ENCODE data around the gene FPR2. TPM values are rescaled to one million over a fixed set of nuclear protein-coding genes. Genes with fewer than 3 reads are reported as not detected.

Gene FPR2
- total and polyA plus RNA-seq, 10 of the 15 experiments (the other 5 are each of a cell fraction or from before 2014, with no cell fraction given) = not detected

DNA sequence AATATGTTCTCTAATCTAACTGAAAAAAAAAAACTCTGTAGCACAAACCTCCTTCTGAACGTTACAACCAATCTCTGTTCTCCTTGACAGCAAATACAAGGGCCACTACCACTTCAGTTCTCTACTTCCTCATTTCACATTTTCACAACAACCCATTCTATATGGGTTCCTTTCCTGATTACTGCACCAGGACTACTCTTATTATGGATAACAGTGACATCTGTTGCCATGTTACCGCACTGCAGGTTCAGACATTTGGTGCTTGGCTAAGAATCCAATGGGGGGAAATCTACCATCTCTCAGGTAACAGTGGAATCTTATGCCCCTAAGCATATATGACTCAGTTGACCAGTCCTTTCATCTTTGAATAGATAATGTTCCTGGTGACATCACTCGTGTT lies 22.4 kb downstream of the FPR2 start:
- ATAC-seq (no peak), FAIRE-seq (no peak), DNase-seq (ENCODE audit: low read depth, low spot score) (no peak)
- no peak for TF ChIP-seq CHD2 (IDR thresholded peaks at IDR 0.05; ENCODE audit: borderline replicate concordance, low read depth, low read length)
- no peak for TF ChIP-seq HCFC1 (IDR thresholded peaks at IDR 0.05; ENCODE audit: low read length)
- TF ChIP-seq PBX3 (IDR thresholded peaks at IDR 0.05; ENCODE audit: insufficient replicate concordance, low read depth, low read length) = no peak
- TF ChIP-seq, protein P1, sequence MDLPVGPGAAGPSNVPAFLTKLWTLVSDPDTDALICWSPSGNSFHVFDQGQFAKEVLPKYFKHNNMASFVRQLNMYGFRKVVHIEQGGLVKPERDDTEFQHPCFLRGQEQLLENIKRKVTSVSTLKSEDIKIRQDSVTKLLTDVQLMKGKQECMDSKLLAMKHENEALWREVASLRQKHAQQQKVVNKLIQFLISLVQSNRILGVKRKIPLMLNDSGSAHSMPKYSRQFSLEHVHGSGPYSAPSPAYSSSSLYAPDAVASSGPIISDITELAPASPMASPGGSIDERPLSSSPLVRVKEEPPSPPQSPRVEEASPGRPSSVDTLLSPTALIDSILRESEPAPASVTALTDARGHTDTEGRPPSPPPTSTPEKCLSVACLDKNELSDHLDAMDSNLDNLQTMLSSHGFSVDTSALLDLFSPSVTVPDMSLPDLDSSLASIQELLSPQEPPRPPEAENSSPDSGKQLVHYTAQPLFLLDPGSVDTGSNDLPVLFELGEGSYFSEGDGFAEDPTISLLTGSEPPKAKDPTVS (IDR thresholded peaks at IDR 0.05; ENCODE audit: low read depth, low read length) = no peak
- no peak for TF ChIP-seq EP300 (IDR thresholded peaks at IDR 0.05; ENCODE audit: borderline replicate concordance in 1 of 2, control insufficient read depth in 1 of 2, low read depth in 2 of 2, low read length in 2 of 2)
- TF ChIP-seq SUPT20H (IDR thresholded peaks at IDR 0.05; ENCODE audit: borderline replicate concordance, control insufficient read depth, low read depth, low read length) = no peak
- no peak for TF ChIP-seq RB1 (IDR thresholded peaks at IDR 0.05; ENCODE audit: borderline replicate concordance)
- no peak for TF ChIP-seq ZNF384 (IDR thresholded peaks at IDR 0.05; ENCODE audit: borderline replicate concordance, low read depth, low read length)
- TF ChIP-seq, protein P2, sequence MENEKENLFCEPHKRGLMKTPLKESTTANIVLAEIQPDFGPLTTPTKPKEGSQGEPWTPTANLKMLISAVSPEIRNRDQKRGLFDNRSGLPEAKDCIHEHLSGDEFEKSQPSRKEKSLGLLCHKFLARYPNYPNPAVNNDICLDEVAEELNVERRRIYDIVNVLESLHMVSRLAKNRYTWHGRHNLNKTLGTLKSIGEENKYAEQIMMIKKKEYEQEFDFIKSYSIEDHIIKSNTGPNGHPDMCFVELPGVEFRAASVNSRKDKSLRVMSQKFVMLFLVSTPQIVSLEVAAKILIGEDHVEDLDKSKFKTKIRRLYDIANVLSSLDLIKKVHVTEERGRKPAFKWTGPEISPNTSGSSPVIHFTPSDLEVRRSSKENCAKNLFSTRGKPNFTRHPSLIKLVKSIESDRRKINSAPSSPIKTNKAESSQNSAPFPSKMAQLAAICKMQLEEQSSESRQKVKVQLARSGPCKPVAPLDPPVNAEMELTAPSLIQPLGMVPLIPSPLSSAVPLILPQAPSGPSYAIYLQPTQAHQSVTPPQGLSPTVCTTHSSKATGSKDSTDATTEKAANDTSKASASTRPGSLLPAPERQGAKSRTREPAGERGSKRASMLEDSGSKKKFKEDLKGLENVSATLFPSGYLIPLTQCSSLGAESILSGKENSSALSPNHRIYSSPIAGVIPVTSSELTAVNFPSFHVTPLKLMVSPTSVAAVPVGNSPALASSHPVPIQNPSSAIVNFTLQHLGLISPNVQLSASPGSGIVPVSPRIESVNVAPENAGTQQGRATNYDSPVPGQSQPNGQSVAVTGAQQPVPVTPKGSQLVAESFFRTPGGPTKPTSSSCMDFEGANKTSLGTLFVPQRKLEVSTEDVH (IDR thresholded peaks at IDR 0.05; ENCODE audit: low read depth, partially characterized antibody) = no peak
- TF ChIP-seq NR2F1 (conservative IDR thresholded peaks at IDR 0.05) = no peak
- TF ChIP-seq HDAC6 (IDR thresholded peaks at IDR 0.05; ENCODE audit: unreplicated experiment) = no peak
- no TSS peak for BruUV-seq (replicated peaks)
- no peak overlapping the region for H2AFZ ChIP-seq (ENCODE audit: control insufficient read depth, low read depth, low read length)
- no peaks in the 10 kb centered on the region for H3K4me1 ChIP-seq (ENCODE audit: control insufficient read depth, insufficient read depth, low read length)
- ChIA-PET RAD21 (ENCODE audit: unreplicated experiment) (no interaction called here), SMC1A (ENCODE audit: uncharacterized antibody, unreplicated experiment) (no interaction called here), CTCF (no interaction called here), POLR2A (no interaction called here)
- no peaks in the 10 kb centered on the region for H3K36me3 ChIP-seq (ENCODE audit: control insufficient read depth in 2 of 2, insufficient read depth in 2 of 2, low read length in 1 of 2)
- no peak overlapping the region for H3K4me2 ChIP-seq (ENCODE audit: control insufficient read depth, insufficient read depth)
- no peak overlapping the region for H3K9ac ChIP-seq (ENCODE audit: control insufficient read depth, insufficient read depth, low read length)
- intact Hi-C loops (cut with micrococcal nuclease; ENCODE audit: unreplicated experiment) = no loop called here
- H3K4me3 ChIP-seq = no peak overlapping the region
- in situ Hi-C loops (cut with MboI) = no loop called here
- WGBS (ENCODE audit: insufficient coverage, insufficient replicate concordance, low lambda C conversion rate, missing lambda C conversion rate) = 23% methylated on average over 3 of the region's 3 CpGs
- H3K27me3 ChIP-seq (replicated peaks in 1 of 2; ENCODE audit: control insufficient read depth in 2 of 2, insufficient read depth in 2 of 2, low read length in 1 of 2) = no peaks in the 10 kb centered on the region
- H4K20me1 ChIP-seq (ENCODE audit: control insufficient read depth, insufficient read depth) = no peaks in the 10 kb centered on the region
- H3K79me2 ChIP-seq (ENCODE audit: control insufficient read depth, insufficient read depth, low read length) = no peaks in the 10 kb centered on the region
- H3K9me3 ChIP-seq (replicated peaks; ENCODE audit: control insufficient read depth, insufficient read depth, low read length) = peaks cover 7% of the 10 kb centered on the region; the same call in 2 of the 3 replicates
- H3K27ac ChIP-seq (ENCODE audit: control insufficient read depth, insufficient read depth) = no peak overlapping the region

Data from GM12878 (cell line).